Effector CD4-positive, alpha-beta T cell (primary cell): ENCODE results near the gene KRTAP21-2. TPM values are rescaled to one million over a fixed set of nuclear protein-coding genes. Genes with fewer than 3 reads are reported as not detected.
"Not testable (repeated sequence)": the region's sequence is repeated elsewhere in the genome, so short reads cannot be mapped to it uniquely, and the experiment has no call there.

ENCODE experiments used
- DNase-seq: peaks from one replicate; pipeline ENCODE4 v3.0.0-alpha.2; 2020
- total RNA-seq: gene quantifications from one replicate; lab custom pipeline; 2026; lab: John Stamatoyannopoulos, UW

KRTAP21-2 gene
- total RNA-seq: not detected

GRCh38 chr21:30747159-30747558, at the start of gene KRTAP21-2:
TSS of gene KRTAP21-2 (minus strand) at chr21:30747259. CDS start at chr21:30747202, 57 bp downstream.
- DNase-seq: no peak

- no peak for DNase-seq
Measured at GRCh38 chr21:30793581-30794314, 46.7 kb upstream of the KRTAP21-2 start.

- DNase-seq: no peak
Measured at GRCh38 chr21:30779249-30779648, 32.2 kb upstream of the KRTAP21-2 start.

- no peak for DNase-seq
Measured at GRCh38 chr21:30769724-30770431, 22.8 kb upstream of the KRTAP21-2 start.

- DNase-seq: no peak
Measured at GRCh38 chr21:30760776-30761175, 13.7 kb upstream of the KRTAP21-2 start.

- no peak for DNase-seq
Measured at GRCh38 chr21:30758306-30758705, 11.2 kb upstream of the KRTAP21-2 start.

GRCh38 chr21:30755328-30755727, 8.3 kb upstream of the KRTAP21-2 start, which contains the start of gene KRTAP21-1:
TSS of gene KRTAP21-1 (minus strand) at chr21:30755428. CDS start at chr21:30755378, 50 bp downstream.
- DNase-seq: not testable (repeated sequence)

- no peak for DNase-seq
Measured at GRCh38 chr21:30740462-30740861, 6.6 kb downstream of the KRTAP21-2 start.

GRCh38 chr21:30733026-30733425, 14.0 kb downstream of the KRTAP21-2 start:
- no peak for DNase-seq

- DNase-seq: no peak
Measured at GRCh38 chr21:30726726-30727125, 20.3 kb downstream of the KRTAP21-2 start.

GRCh38 chr21:30719401-30719800, 27.7 kb downstream of the KRTAP21-2 start:
- DNase-seq: no peak

- DNase-seq: no peak
Measured at GRCh38 chr21:30718239-30718909, 28.7 kb downstream of the KRTAP21-2 start, which contains the start of gene KRTAP21-3. TSS of gene KRTAP21-3 (minus strand) at chr21:30718777. CDS start at chr21:30718759, 18 bp downstream.

- no peak for DNase-seq
Measured at GRCh38 chr21:30717105-30717504, 30.0 kb downstream of the KRTAP21-2 start.

- no peak for DNase-seq
Measured at GRCh38 chr21:30714946-30715345, 32.1 kb downstream of the KRTAP21-2 start.

GRCh38 chr21:30714456-30714855, 32.6 kb downstream of the KRTAP21-2 start:
- DNase-seq: no peak

GRCh38 chr21:30713766-30714165, 33.3 kb downstream of the KRTAP21-2 start:
- no peak for DNase-seq

GRCh38 chr21:30710499-30710898, 36.6 kb downstream of the KRTAP21-2 start:
- no peak for DNase-seq

- no peak for DNase-seq
Measured at GRCh38 chr21:30707409-30707808, 39.6 kb downstream of the KRTAP21-2 start.
